ENCODE results near the gene HK3. TPM values are rescaled to one million over a fixed set of nuclear protein-coding genes. Genes with fewer than 3 reads are reported as not detected.

HK3 gene
- total and polyA plus RNA-seq, 2 of the 8 experiments (the other 6 are each of a cell fraction or from before 2014, with no cell fraction given) = not detected

DNA sequence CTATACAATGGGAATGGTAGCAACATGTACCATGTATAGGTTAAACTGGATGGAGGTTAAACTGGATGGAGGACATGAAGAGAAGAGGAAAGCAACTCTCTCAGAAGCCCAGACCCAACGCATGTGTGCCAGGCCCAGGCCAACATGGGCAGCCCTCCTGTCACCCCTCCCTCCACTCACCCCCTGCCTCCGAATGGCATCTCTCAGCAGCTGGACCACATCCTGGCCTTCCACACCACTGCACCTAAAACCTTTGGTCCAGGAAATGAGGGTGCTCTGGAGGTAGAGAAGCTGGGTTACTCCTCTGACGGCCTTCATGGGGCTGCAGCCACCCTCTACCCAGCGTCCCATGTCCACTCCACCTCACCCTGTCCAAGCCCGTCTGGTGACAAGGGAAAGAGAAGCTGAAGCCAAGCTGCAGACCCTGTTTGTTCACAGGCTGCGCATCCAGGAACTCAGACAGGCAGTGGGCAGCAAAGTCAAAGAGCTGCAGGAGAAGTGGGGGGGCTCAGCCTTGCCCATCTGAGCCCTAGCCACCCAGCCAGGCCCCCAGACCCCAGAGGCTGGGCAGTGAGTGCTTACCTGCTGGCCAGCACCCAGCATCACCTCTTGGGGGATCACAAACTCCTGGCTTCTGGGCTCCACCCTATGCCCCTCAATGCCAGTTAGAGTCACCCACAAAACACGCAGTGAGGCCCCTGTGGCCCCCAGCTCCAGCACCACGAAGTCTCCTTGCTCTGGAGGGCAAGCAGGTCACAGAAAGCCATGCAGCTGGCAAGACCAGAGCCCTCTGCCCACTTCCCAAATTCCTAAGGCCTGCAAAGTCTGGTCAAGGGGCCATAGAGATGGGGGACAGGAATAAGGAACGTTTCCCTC lies 8.5 kb downstream of the HK3 start (continued):
- TF ChIP-seq, protein P1, sequence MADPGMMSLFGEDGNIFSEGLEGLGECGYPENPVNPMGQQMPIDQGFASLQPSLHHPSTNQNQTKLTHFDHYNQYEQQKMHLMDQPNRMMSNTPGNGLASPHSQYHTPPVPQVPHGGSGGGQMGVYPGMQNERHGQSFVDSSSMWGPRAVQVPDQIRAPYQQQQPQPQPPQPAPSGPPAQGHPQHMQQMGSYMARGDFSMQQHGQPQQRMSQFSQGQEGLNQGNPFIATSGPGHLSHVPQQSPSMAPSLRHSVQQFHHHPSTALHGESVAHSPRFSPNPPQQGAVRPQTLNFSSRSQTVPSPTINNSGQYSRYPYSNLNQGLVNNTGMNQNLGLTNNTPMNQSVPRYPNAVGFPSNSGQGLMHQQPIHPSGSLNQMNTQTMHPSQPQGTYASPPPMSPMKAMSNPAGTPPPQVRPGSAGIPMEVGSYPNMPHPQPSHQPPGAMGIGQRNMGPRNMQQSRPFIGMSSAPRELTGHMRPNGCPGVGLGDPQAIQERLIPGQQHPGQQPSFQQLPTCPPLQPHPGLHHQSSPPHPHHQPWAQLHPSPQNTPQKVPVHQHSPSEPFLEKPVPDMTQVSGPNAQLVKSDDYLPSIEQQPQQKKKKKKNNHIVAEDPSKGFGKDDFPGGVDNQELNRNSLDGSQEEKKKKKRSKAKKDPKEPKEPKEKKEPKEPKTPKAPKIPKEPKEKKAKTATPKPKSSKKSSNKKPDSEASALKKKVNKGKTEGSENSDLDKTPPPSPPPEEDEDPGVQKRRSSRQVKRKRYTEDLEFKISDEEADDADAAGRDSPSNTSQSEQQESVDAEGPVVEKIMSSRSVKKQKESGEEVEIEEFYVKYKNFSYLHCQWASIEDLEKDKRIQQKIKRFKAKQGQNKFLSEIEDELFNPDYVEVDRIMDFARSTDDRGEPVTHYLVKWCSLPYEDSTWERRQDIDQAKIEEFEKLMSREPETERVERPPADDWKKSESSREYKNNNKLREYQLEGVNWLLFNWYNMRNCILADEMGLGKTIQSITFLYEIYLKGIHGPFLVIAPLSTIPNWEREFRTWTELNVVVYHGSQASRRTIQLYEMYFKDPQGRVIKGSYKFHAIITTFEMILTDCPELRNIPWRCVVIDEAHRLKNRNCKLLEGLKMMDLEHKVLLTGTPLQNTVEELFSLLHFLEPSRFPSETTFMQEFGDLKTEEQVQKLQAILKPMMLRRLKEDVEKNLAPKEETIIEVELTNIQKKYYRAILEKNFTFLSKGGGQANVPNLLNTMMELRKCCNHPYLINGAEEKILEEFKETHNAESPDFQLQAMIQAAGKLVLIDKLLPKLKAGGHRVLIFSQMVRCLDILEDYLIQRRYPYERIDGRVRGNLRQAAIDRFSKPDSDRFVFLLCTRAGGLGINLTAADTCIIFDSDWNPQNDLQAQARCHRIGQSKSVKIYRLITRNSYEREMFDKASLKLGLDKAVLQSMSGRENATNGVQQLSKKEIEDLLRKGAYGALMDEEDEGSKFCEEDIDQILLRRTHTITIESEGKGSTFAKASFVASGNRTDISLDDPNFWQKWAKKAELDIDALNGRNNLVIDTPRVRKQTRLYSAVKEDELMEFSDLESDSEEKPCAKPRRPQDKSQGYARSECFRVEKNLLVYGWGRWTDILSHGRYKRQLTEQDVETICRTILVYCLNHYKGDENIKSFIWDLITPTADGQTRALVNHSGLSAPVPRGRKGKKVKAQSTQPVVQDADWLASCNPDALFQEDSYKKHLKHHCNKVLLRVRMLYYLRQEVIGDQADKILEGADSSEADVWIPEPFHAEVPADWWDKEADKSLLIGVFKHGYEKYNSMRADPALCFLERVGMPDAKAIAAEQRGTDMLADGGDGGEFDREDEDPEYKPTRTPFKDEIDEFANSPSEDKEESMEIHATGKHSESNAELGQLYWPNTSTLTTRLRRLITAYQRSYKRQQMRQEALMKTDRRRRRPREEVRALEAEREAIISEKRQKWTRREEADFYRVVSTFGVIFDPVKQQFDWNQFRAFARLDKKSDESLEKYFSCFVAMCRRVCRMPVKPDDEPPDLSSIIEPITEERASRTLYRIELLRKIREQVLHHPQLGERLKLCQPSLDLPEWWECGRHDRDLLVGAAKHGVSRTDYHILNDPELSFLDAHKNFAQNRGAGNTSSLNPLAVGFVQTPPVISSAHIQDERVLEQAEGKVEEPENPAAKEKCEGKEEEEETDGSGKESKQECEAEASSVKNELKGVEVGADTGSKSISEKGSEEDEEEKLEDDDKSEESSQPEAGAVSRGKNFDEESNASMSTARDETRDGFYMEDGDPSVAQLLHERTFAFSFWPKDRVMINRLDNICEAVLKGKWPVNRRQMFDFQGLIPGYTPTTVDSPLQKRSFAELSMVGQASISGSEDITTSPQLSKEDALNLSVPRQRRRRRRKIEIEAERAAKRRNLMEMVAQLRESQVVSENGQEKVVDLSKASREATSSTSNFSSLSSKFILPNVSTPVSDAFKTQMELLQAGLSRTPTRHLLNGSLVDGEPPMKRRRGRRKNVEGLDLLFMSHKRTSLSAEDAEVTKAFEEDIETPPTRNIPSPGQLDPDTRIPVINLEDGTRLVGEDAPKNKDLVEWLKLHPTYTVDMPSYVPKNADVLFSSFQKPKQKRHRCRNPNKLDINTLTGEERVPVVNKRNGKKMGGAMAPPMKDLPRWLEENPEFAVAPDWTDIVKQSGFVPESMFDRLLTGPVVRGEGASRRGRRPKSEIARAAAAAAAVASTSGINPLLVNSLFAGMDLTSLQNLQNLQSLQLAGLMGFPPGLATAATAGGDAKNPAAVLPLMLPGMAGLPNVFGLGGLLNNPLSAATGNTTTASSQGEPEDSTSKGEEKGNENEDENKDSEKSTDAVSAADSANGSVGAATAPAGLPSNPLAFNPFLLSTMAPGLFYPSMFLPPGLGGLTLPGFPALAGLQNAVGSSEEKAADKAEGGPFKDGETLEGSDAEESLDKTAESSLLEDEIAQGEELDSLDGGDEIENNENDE (IDR thresholded peaks at IDR 0.05; ENCODE audit: insufficient replicate concordance, low read length) = no peak
- TF ChIP-seq TBP (IDR thresholded peaks at IDR 0.05; ENCODE audit: low read depth, low read length) = no peak
- TF ChIP-seq E2F6 (IDR thresholded peaks at IDR 0.05) = no peak
- TF ChIP-seq CHD2 (IDR thresholded peaks at IDR 0.05; ENCODE audit: low read length) = no peak
- TF ChIP-seq ATF2 (IDR thresholded peaks at IDR 0.05; ENCODE audit: low read length) = no peak

Data from H1 (cell line).